SW 1271 (cell line): ENCODE data around the gene RNASEH2A.
A peak's percentile ranks its signal among the peaks of the same experiment; 100 is the strongest.

Experiments
- DNase-seq, 2 experiments: peaks; one replicate each; lab custom pipeline; 2025; lab: John Stamatoyannopoulos, UW

RNASEH2A gene

GRCh38 chr19:12782424-12783290 is 23.7 kb upstream of the RNASEH2A start:
- DNase-seq: peak in 1 of 2 experiments; percentile 74

- no peak for DNase-seq
Measured at GRCh38 chr19:12783291-12783848, 23.0 kb upstream of the RNASEH2A start.

GRCh38 chr19:12783849-12784393 is 22.5 kb upstream of the RNASEH2A start:
- no peak for DNase-seq

- no peak for DNase-seq
Measured at GRCh38 chr19:12784394-12784870, 22.0 kb upstream of the RNASEH2A start.

- DNase-seq: no peak
Measured at GRCh38 chr19:12784871-12785430, 21.4 kb upstream of the RNASEH2A start.

- DNase-seq: no peak
Measured at GRCh38 chr19:12785431-12786031, 20.9 kb upstream of the RNASEH2A start.

GRCh38 chr19:12786141-12786870 is 20.1 kb upstream of the RNASEH2A start:
- DNase-seq: no peak

GRCh38 chr19:12786952-12787351 is 19.4 kb upstream of the RNASEH2A start:
- no peak for DNase-seq

- no peak for DNase-seq
Measured at GRCh38 chr19:12787458-12787857, 18.9 kb upstream of the RNASEH2A start.

- DNase-seq: no peak
Measured at GRCh38 chr19:12788042-12788681, 18.2 kb upstream of the RNASEH2A start.

GRCh38 chr19:12788682-12789097 is 17.7 kb upstream of the RNASEH2A start:
- peak in 1 of 2 experiments; percentile 58 for DNase-seq

GRCh38 chr19:12789098-12789903 is 17.1 kb upstream of the RNASEH2A start:
- no peak for DNase-seq

GRCh38 chr19:12789904-12790619 is 16.3 kb upstream of the RNASEH2A start:
- peak; percentile 91 to 92 for DNase-seq

GRCh38 chr19:12790628-12791344 is 15.6 kb upstream of the RNASEH2A start:
- no peak for DNase-seq

GRCh38 chr19:12791345-12792050 is 14.9 kb upstream of the RNASEH2A start, which contains the start of gene JUNB:
Gene JUNB (plus strand): TSS chr19:12791486. CDS start chr19:12791772, 286 bp downstream.
- DNase-seq: peak; percentile 88 to 89

GRCh38 chr19:12792051-12792852 is 14.1 kb upstream of the RNASEH2A start:
- peak in 1 of 2 experiments; percentile 44 for DNase-seq

GRCh38 chr19:12792853-12793289 is 13.5 kb upstream of the RNASEH2A start:
- DNase-seq: peak in 1 of 2 experiments; percentile 44
